HEK293 (cell line): Measurements from ENCODE around the gene LY9.
"Not testable (repeated sequence)": the region's sequence is repeated elsewhere in the genome, so short reads cannot be mapped to it uniquely, and the experiment has no call there.

Source experiments
- CTCF ChIA-PET: fragments of 350-600 bp; formaldehyde crosslinking; extraction: SDS; loops from one replicate; lab custom pipeline; 2021; ENCODE audit warnings: antibody characterized with exemption; lab: Yijun Ruan, JAX
- POLR2A ChIA-PET: fragments of 300-600 bp; formaldehyde crosslinking; extraction: SDS; loops from one replicate; lab custom pipeline; 2020; ENCODE audit warnings: antibody characterized with exemption, inconsistent platforms; lab: Yijun Ruan, JAX
- H3K27ac ChIP-seq: fragments of 200-500 bp; sonication (Bioruptor generic); 2 replicates; pipeline ENCODE4 v1.5.1; 2014; ENCODE audit warnings: low read depth, low read length, control low read depth, inconsistent platforms; ENCODE audit errors: extremely low read depth
- H3K36me3 ChIP-seq, 2 experiments: fragments of 200-500 bp in 1 of 2; sonication (Bioruptor generic) in 1 of 2; 1 replicate in 1 of 2; 2 replicates in 1 of 2; pipeline ENCODE4 v1.5.1; 2014 to 2017; ENCODE audit warnings: inconsistent platforms in 2 of 2, low read length in 2 of 2; ENCODE audit not compliant: control insufficient read depth in 2 of 2, insufficient read depth in 1 of 2
- H3K4me1 ChIP-seq: fragments of 200-500 bp; sonication (Bioruptor generic); 2 replicates; pipeline ENCODE4 v1.5.1; 2014; ENCODE audit warnings: mild to moderate bottlenecking, low read length, inconsistent platforms; ENCODE audit not compliant: control insufficient read depth, insufficient read depth
- H3K4me3 ChIP-seq: 2 replicates; pipeline ENCODE4 v1.5.1; 2011; ENCODE audit warnings: low read depth, mild to moderate bottlenecking, control low read depth, low read length, moderate library complexity
- H3K9me3 ChIP-seq: fragments of 200-500 bp; sonication (Bioruptor generic); 2 replicates; pipeline ENCODE4 v1.5.1; 2014; ENCODE audit warnings: low read depth, low read length, inconsistent platforms; ENCODE audit not compliant: control insufficient read depth, insufficient read depth
- KLF10 ChIP-seq: fragments of 450-650 bp; IDR thresholded peaks from 2 replicates; pipeline ENCODE4 v1.5.1; 2018; ENCODE audit warnings: missing biosample characterization, mild to moderate bottlenecking, missing genetic modification characterization
- KLF8 ChIP-seq: fragments of 450-650 bp; formaldehyde crosslinking; IDR thresholded peaks from 2 replicates; pipeline ENCODE4 v1.5.1; 2016; ENCODE audit warnings: missing biosample characterization, missing genetic modification characterization
- OVOL3 ChIP-seq: fragments of 450-650 bp; formaldehyde crosslinking; IDR thresholded peaks from 2 replicates; pipeline ENCODE4 v1.5.1; 2016; ENCODE audit warnings: missing biosample characterization, missing genetic modification characterization
- SETDB1 ChIP-seq: IDR thresholded peaks from one replicate; pipeline ENCODE4 v1.6.1; 2017; ENCODE audit warnings: mild to moderate bottlenecking, low read length, moderate library complexity, mixed read lengths; ENCODE audit not compliant: insufficient read length
- SP2 ChIP-seq: fragments of 450-650 bp; formaldehyde crosslinking; IDR thresholded peaks from 2 replicates; pipeline ENCODE4 v1.5.1; 2016; ENCODE audit warnings: missing biosample characterization, missing genetic modification characterization
- ZBTB17 ChIP-seq: fragments of 450-650 bp; formaldehyde crosslinking; IDR thresholded peaks from 2 replicates; pipeline ENCODE4 v1.5.1; 2016; ENCODE audit warnings: missing biosample characterization, missing genetic modification characterization
- ZBTB26 ChIP-seq: fragments of 450-650 bp; formaldehyde crosslinking; optimal IDR thresholded peaks from 2 replicates; pipeline ENCODE3; 2016; ENCODE audit warnings: missing biosample characterization, mild to moderate bottlenecking, missing genetic modification characterization
- ZNF155 ChIP-seq: fragments of 450-650 bp; formaldehyde crosslinking; IDR thresholded peaks from 2 replicates; pipeline ENCODE4 v1.5.1; 2016; ENCODE audit warnings: missing biosample characterization, missing genetic modification characterization
- ZNF23 ChIP-seq: fragments of 450-650 bp; formaldehyde crosslinking; IDR thresholded peaks from 2 replicates; pipeline ENCODE4 v1.5.1; 2016; ENCODE audit warnings: missing biosample characterization, missing genetic modification characterization, borderline replicate concordance
- ZNF24 ChIP-seq: fragments of 450-650 bp; formaldehyde crosslinking; IDR thresholded peaks from 2 replicates; pipeline ENCODE4 v1.5.1; 2016; ENCODE audit warnings: missing biosample characterization, missing genetic modification characterization
- ZNF311 ChIP-seq: fragments of 450-650 bp; formaldehyde crosslinking; IDR thresholded peaks from 2 replicates; pipeline ENCODE4 v1.5.1; 2017; ENCODE audit warnings: missing biosample characterization, missing genetic modification characterization, borderline replicate concordance
- ZNF391 ChIP-seq: fragments of 450-650 bp; formaldehyde crosslinking; IDR thresholded peaks from 2 replicates; pipeline ENCODE4 v1.5.1; 2016; ENCODE audit warnings: low read depth, missing biosample characterization, missing genetic modification characterization, borderline replicate concordance
- ZNF488 ChIP-seq: fragments of 450-650 bp; formaldehyde crosslinking; IDR thresholded peaks from 2 replicates; pipeline ENCODE4 v1.5.1; 2016; ENCODE audit warnings: missing biosample characterization, missing genetic modification characterization
- ZNF529 ChIP-seq: fragments of 450-650 bp; formaldehyde crosslinking; IDR thresholded peaks from 2 replicates; pipeline ENCODE4 v1.5.1; 2017; ENCODE audit warnings: missing genetic modification characterization, missing biosample characterization; ENCODE audit not compliant: insufficient replicate concordance
- ZNF626 ChIP-seq: fragments of 450-650 bp; sonication (Bioruptor Pico); formaldehyde crosslinking; IDR thresholded peaks from 2 replicates; pipeline ENCODE4 v1.5.1; 2018; ENCODE audit warnings: missing biosample characterization, missing genetic modification characterization, inconsistent platforms
- ZNF692 ChIP-seq: fragments of 450-650 bp; formaldehyde crosslinking; IDR thresholded peaks from 2 replicates; pipeline ENCODE4 v1.5.1; 2016; ENCODE audit warnings: missing biosample characterization, missing genetic modification characterization
- ZNF792 ChIP-seq: fragments of 450-650 bp; formaldehyde crosslinking; IDR thresholded peaks from 2 replicates; pipeline ENCODE4 v1.5.1; 2016; ENCODE audit warnings: missing biosample characterization, missing genetic modification characterization
- ZSCAN16 ChIP-seq: fragments of 450-650 bp; formaldehyde crosslinking; IDR thresholded peaks from 2 replicates; pipeline ENCODE4 v1.5.1; 2016; ENCODE audit warnings: missing biosample characterization, missing genetic modification characterization
- ZSCAN23 ChIP-seq: fragments of 450-650 bp; formaldehyde crosslinking; IDR thresholded peaks from 2 replicates; pipeline ENCODE4 v1.5.1; 2016; ENCODE audit warnings: missing biosample characterization, missing genetic modification characterization

Gene LY9

GRCh38 chr1:160866001-160866694 lies 70.2 kb downstream of the LY9 start (continued):
- TF ChIP-seq ZNF391 (tag by site-specific recombination) (no peak), ZNF529 (tag by site-specific recombination) (no peak), ZNF311 (tag by site-specific recombination) (no peak)
- TF ChIP-seq, all 188 proteins: peak for 0

- Histone ChIP-seq H3K27ac (no peak overlapping the region), H3K36me3 (no peaks in the 10 kb centered on the region), H3K4me1 (no peaks in the 10 kb centered on the region), H3K9me3 (no peaks in the 10 kb centered on the region), H3K4me3 (no peak overlapping the region)
- ChIA-PET POLR2A (no interaction called here), CTCF (no interaction called here)
- TF ChIP-seq OVOL3 (tag by site-specific recombination), result no peak
- TF ChIP-seq KLF8 (tag by site-specific recombination), result no peak
- no peak for TF ChIP-seq ZNF626
- no peak for TF ChIP-seq ZBTB17 (tag by site-specific recombination)
- no peak for TF ChIP-seq ZNF24
- no peak for TF ChIP-seq ZBTB26
- no peak for TF ChIP-seq ZNF692 (tag by site-specific recombination)
- TF ChIP-seq ZSCAN23 (tag by site-specific recombination), result no peak
- no peak for TF ChIP-seq ZNF23
- TF ChIP-seq SETDB1, result no peak
- TF ChIP-seq SP2 (tag by site-specific recombination), result no peak
- no peak for TF ChIP-seq ZNF488
- no peak for TF ChIP-seq ZNF792 (tag by site-specific recombination)
- no peak for TF ChIP-seq KLF10
- TF ChIP-seq ZSCAN16, result no peak
- no peak for TF ChIP-seq ZNF155
Measured at GRCh38 chr1:160866695-160867260, 70.8 kb downstream of the LY9 start.

- H3K4me3 ChIP-seq, POLR2A ChIA-PET, H3K36me3 ChIP-seq, H3K9me3 ChIP-seq, H3K4me1 ChIP-seq, H3K27ac ChIP-seq: not testable (repeated sequence)
- CTCF ChIA-PET, result interaction anchor here (0.6 kb wide), 1 partner anchor 33 kb away, joined by 4 read pairs; no protein-coding TSS in a partner anchor
Measured at GRCh38 chr1:160867651-160868050, 71.7 kb downstream of the LY9 start.
